Lower leg skin (tissue), 3 donors: Measurements from ENCODE around the gene NPEPPS.
"Not testable (repeated sequence)": the region's sequence is repeated elsewhere in the genome, so short reads cannot be mapped to it uniquely, and the experiment has no call there.

ENCODE experiments used
- POLR2A ChIP-seq, 2 donors: fragments of 450-650 bp; IDR thresholded peaks; one replicate each; pipeline ENCODE4 v1.6.1; 2016 to 2017; ENCODE audit warnings: antibody characterized with exemption in 2 of 2, mild to moderate bottlenecking in 1 of 2, moderate library complexity in 1 of 2
- TF ChIP-seq, protein P1 (sequence below), 3 donors: fragments of 450-650 bp; IDR thresholded peaks; one replicate each; pipeline ENCODE4 v1.5.1; 2016; ENCODE audit warnings: antibody characterized with exemption in 3 of 3, mild to moderate bottlenecking in 3 of 3, moderate library complexity in 2 of 3

DNA sequence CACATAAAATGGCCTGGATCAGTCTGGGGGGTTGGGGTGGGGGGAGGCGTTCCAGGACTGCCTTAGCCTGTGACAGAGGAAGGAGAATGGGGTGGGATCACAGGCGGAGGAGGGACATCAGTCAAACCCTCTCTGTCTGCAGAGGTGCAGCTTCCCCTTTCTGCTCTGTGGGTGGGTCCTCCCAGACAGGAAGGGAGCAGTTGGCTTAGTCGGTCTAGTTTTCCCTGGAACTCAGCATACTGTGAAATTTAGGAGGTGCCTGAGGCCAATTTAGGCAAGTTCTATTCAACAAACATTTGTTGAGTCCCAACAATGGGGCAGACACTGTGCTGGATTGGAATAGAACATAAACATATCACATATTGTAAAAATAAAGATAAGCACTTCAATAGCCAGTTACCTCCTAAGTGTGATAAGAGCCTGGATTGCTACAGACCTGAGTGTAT is 19.2 kb upstream of the NPEPPS start:
- TF ChIP-seq, protein P1, sequence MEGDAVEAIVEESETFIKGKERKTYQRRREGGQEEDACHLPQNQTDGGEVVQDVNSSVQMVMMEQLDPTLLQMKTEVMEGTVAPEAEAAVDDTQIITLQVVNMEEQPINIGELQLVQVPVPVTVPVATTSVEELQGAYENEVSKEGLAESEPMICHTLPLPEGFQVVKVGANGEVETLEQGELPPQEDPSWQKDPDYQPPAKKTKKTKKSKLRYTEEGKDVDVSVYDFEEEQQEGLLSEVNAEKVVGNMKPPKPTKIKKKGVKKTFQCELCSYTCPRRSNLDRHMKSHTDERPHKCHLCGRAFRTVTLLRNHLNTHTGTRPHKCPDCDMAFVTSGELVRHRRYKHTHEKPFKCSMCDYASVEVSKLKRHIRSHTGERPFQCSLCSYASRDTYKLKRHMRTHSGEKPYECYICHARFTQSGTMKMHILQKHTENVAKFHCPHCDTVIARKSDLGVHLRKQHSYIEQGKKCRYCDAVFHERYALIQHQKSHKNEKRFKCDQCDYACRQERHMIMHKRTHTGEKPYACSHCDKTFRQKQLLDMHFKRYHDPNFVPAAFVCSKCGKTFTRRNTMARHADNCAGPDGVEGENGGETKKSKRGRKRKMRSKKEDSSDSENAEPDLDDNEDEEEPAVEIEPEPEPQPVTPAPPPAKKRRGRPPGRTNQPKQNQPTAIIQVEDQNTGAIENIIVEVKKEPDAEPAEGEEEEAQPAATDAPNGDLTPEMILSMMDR (IDR thresholded peaks at IDR 0.05): not testable (repeated sequence)
- not testable (repeated sequence) for TF ChIP-seq POLR2A (IDR thresholded peaks at IDR 0.05)
